Caco-2 (cell line): ENCODE data around the gene MRPL38. TPM values are rescaled to one million over a fixed set of nuclear protein-coding genes. Genes with fewer than 3 reads are reported as not detected.

ENCODE experiments used
- BruUV-seq: library from RNA; stranded (reverse); fragments of 400-500 nt; replicated peaks from 2 replicates; lab custom pipeline; 2021; lab: Mats Ljungman, UMichigan
- CTCF ChIA-PET: fragments of 300-600 bp; sonication (Branson Sonifier 250); formaldehyde crosslinking; loops from one replicate; lab custom pipeline; 2022; ENCODE audit warnings: antibody characterized with exemption; lab: Charles Lee
- POLR2A ChIA-PET: fragments of 300-600 bp; sonication (Branson Sonifier 250); formaldehyde crosslinking; loops from one replicate; lab custom pipeline; 2022; ENCODE audit warnings: antibody characterized with exemption; lab: Charles Lee
- DNase-seq, 2 experiments: peaks; one replicate each; pipeline versions ENCODE4 v3.0.0 to v3.0.0-alpha.2; 2020 to 2022
- H3K27me3 ChIP-seq: replicated peaks from 2 replicates; pipeline ENCODE4 v1.6.0; 2011; ENCODE audit warnings: low read length; ENCODE audit not compliant: control insufficient read depth, insufficient read depth
- H3K36me3 ChIP-seq: 2 replicates; pipeline ENCODE4 v1.5.1; 2011; ENCODE audit warnings: low read length; ENCODE audit not compliant: control insufficient read depth, insufficient read depth
- H3K4me1 ChIP-seq: fragments of 250-450 bp; sonication (Bioruptor Pico); 2 replicates; pipeline ENCODE4 v1.5.1; 2020; ENCODE audit warnings: mild to moderate bottlenecking
- H3K4me3 ChIP-seq: 2 replicates; pipeline ENCODE4 v1.5.1; 2011; ENCODE audit warnings: low read depth, mild to moderate bottlenecking, control low read depth, low read length
- H3K9me3 ChIP-seq: fragments of 250-450 bp; sonication (Bioruptor Pico); 2 replicates; pipeline ENCODE4 v1.5.1; 2020; ENCODE audit warnings: mild to moderate bottlenecking, moderate library complexity
- H3K27ac Mint-ChIP-seq: one replicate; pipeline ENCODE4 v1.8.0; 2022; ENCODE audit warnings: mixed read lengths; ENCODE audit not compliant: unreplicated experiment
- H3K27me3 Mint-ChIP-seq: one replicate; pipeline ENCODE4 v1.8.0; 2022; ENCODE audit warnings: mixed read lengths; ENCODE audit not compliant: insufficient read depth, unreplicated experiment
- H3K36me3 Mint-ChIP-seq: one replicate; pipeline ENCODE4 v1.8.0; 2022; ENCODE audit warnings: mild to moderate bottlenecking, mixed read lengths; ENCODE audit not compliant: insufficient read depth, unreplicated experiment
- H3K4me1 Mint-ChIP-seq: one replicate; pipeline ENCODE4 v1.8.0; 2022; ENCODE audit warnings: low read depth, mixed read lengths; ENCODE audit not compliant: unreplicated experiment
- H3K4me3 Mint-ChIP-seq: one replicate; pipeline ENCODE4 v1.8.0; 2022; ENCODE audit warnings: mild to moderate bottlenecking, moderate library complexity, mixed read lengths; ENCODE audit not compliant: unreplicated experiment
- H3K9me3 Mint-ChIP-seq: one replicate; pipeline ENCODE4 v1.8.0; 2022; ENCODE audit warnings: mixed read lengths; ENCODE audit not compliant: unreplicated experiment
- CTCF ChIP-seq, 2 experiments: fragments of 200-600 bp in 1 of 2; IDR thresholded peaks; 1 replicate in 1 of 2; 2 replicates in 1 of 2; pipeline versions ENCODE4 v1.5.1 to v1.8.0; 2011 to 2022; ENCODE audit warnings: antibody characterized with exemption in 1 of 2, control low read depth in 1 of 2, inconsistent platforms in 1 of 2, low read depth in 1 of 2, low read length in 1 of 2, mild to moderate bottlenecking in 1 of 2, moderate library complexity in 1 of 2; ENCODE audit not compliant: insufficient read depth in 1 of 2, severe bottlenecking in 1 of 2, unreplicated experiment in 1 of 2
- intact Hi-C: fragments of 100-400 bp; cut with micrococcal nuclease; formaldehyde crosslinking; loops from one replicate; pipeline ENCODE4 v1.10.0; 2022; ENCODE audit not compliant: unreplicated experiment
- total RNA-seq: library from RNA; stranded (reverse); gene quantifications from 2 replicates; pipeline ENCODE4 v1.2.3, GENCODE V29; 2022

The MRPL38 gene
- total RNA-seq, 1 experiment from 2014 or later, result 163 TPM

- H3K4me1 Mint-ChIP-seq, result peaks cover 6% of the 10 kb centered on the region
- Histone ChIP-seq H3K27me3 (no peaks in the 10 kb centered on the region), H3K36me3 (no peaks in the 10 kb centered on the region), H3K4me1 (no peaks in the 10 kb centered on the region), H3K4me3 (no peak overlapping the region), H3K9me3 (no peaks in the 10 kb centered on the region)
- H3K27ac Mint-ChIP-seq, result no peak overlapping the region
- no peak overlapping the region for H3K4me3 Mint-ChIP-seq
- POLR2A ChIA-PET, result no interaction called here
- H3K36me3 Mint-ChIP-seq, result peaks cover 6% of the 10 kb centered on the region
- H3K9me3 Mint-ChIP-seq, result no peaks in the 10 kb centered on the region
- H3K27me3 Mint-ChIP-seq, result no peaks in the 10 kb centered on the region
- no TSS peak for BruUV-seq
- CTCF ChIA-PET, result interaction anchor here (0.6 kb wide), 1 partner anchor 19 kb away, joined by 5 read pairs; no protein-coding TSS in a partner anchor
- intact Hi-C loops, result no loop called here
- DNase-seq, result no peak
- no peak for TF ChIP-seq CTCF (IDR thresholded peaks at IDR 0.05; ENCODE audit: insufficient read depth in 1 of 2, low read depth in 1 of 2, low read length in 1 of 2, severe bottlenecking in 1 of 2, unreplicated experiment in 1 of 2)
Observed at GRCh38 chr17:75914643-75915267, 10.1 kb upstream of the MRPL38 start.

- Mint-ChIP-seq H3K4me1 (peaks cover 13% of the 10 kb centered on the region), H3K4me3 (no peak overlapping the region), H3K27ac (no peak overlapping the region), H3K27me3 (no peaks in the 10 kb centered on the region), H3K9me3 (no peaks in the 10 kb centered on the region), H3K36me3 (peaks cover 6% of the 10 kb centered on the region)
- no peak for DNase-seq
- no peak for TF ChIP-seq CTCF (IDR thresholded peaks at IDR 0.05; ENCODE audit: insufficient read depth in 1 of 2, low read depth in 1 of 2, low read length in 1 of 2, severe bottlenecking in 1 of 2, unreplicated experiment in 1 of 2)
- H3K4me3 ChIP-seq, result no peak overlapping the region
- H3K4me1 ChIP-seq, result peaks cover 1% of the 10 kb centered on the region; the same call in 1 of the 2 replicates
- ChIA-PET CTCF (no interaction called here), POLR2A (no interaction called here)
- BruUV-seq, result no TSS peak
- H3K36me3 ChIP-seq, result no peaks in the 10 kb centered on the region
- no peaks in the 10 kb centered on the region for H3K9me3 ChIP-seq
- intact Hi-C loops, result no loop called here
- H3K27me3 ChIP-seq, result no peaks in the 10 kb centered on the region
Observed at GRCh38 chr17:75913537-75914210, 9.0 kb upstream of the MRPL38 start.

GRCh38 chr17:75910699-75911098, 6.0 kb upstream of the MRPL38 start:
- Mint-ChIP-seq H3K4me1 (peaks cover 17% of the 10 kb centered on the region), H3K27me3 (no peaks in the 10 kb centered on the region), H3K9me3 (no peaks in the 10 kb centered on the region), H3K36me3 (peaks cover 13% of the 10 kb centered on the region), H3K4me3 (no peak overlapping the region), H3K27ac (no peak overlapping the region)
- no peak overlapping the region for H3K4me3 ChIP-seq
- H3K36me3 ChIP-seq, result no peaks in the 10 kb centered on the region
- ChIA-PET CTCF (interaction anchor here (1.2 kb wide), 1 partner anchor 17 kb away, joined by 3 read pairs; no protein-coding TSS in a partner anchor), POLR2A (interaction anchor here (0.5 to 1.0 kb wide), 3 partner anchors 36 to 95 kb away, joined by 3 to 6 read pairs (median 3); no protein-coding TSS in a partner anchor)
- BruUV-seq, result no TSS peak
- H3K4me1 ChIP-seq, result peaks cover 16% of the 10 kb centered on the region
- intact Hi-C loops, result no loop called here
- no peak for TF ChIP-seq CTCF (IDR thresholded peaks at IDR 0.05; ENCODE audit: insufficient read depth in 1 of 2, low read depth in 1 of 2, low read length in 1 of 2, severe bottlenecking in 1 of 2, unreplicated experiment in 1 of 2)
- DNase-seq, result peak in 1 of 2 experiments; percentile 41
- no peaks in the 10 kb centered on the region for H3K9me3 ChIP-seq
- no peaks in the 10 kb centered on the region for H3K27me3 ChIP-seq
